ENCODE data around the gene CTIF.

The CTIF gene

GRCh38 chr18:48887905-48888772 lies 349.3 kb downstream of the CTIF start:
- TF ChIP-seq, protein P1, sequence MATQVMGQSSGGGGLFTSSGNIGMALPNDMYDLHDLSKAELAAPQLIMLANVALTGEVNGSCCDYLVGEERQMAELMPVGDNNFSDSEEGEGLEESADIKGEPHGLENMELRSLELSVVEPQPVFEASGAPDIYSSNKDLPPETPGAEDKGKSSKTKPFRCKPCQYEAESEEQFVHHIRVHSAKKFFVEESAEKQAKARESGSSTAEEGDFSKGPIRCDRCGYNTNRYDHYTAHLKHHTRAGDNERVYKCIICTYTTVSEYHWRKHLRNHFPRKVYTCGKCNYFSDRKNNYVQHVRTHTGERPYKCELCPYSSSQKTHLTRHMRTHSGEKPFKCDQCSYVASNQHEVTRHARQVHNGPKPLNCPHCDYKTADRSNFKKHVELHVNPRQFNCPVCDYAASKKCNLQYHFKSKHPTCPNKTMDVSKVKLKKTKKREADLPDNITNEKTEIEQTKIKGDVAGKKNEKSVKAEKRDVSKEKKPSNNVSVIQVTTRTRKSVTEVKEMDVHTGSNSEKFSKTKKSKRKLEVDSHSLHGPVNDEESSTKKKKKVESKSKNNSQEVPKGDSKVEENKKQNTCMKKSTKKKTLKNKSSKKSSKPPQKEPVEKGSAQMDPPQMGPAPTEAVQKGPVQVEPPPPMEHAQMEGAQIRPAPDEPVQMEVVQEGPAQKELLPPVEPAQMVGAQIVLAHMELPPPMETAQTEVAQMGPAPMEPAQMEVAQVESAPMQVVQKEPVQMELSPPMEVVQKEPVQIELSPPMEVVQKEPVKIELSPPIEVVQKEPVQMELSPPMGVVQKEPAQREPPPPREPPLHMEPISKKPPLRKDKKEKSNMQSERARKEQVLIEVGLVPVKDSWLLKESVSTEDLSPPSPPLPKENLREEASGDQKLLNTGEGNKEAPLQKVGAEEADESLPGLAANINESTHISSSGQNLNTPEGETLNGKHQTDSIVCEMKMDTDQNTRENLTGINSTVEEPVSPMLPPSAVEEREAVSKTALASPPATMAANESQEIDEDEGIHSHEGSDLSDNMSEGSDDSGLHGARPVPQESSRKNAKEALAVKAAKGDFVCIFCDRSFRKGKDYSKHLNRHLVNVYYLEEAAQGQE (IDR thresholded peaks at IDR 0.05; ENCODE audit: low read depth) = no peak
- TF ChIP-seq TAF1 (IDR thresholded peaks at IDR 0.05; ENCODE audit: low read depth) (no peak), TEAD4 (IDR thresholded peaks at IDR 0.05) (no peak), YY1 (IDR thresholded peaks at IDR 0.05; ENCODE audit: low read depth) (no peak), CEBPB (IDR thresholded peaks at IDR 0.05) (no peak), USF1 (IDR thresholded peaks at IDR 0.05) (no peak), NFIC (IDR thresholded peaks at IDR 0.05) (no peak), EGR1 (IDR thresholded peaks at IDR 0.05) (no peak), CREB1 (IDR thresholded peaks at IDR 0.05; ENCODE audit: low read depth) (no peak), FOXM1 (IDR thresholded peaks at IDR 0.05; ENCODE audit: borderline replicate concordance, low read depth) (no peak), ZBTB7A (IDR thresholded peaks at IDR 0.05; ENCODE audit: low read depth) (no peak), EP300 (IDR thresholded peaks at IDR 0.05; ENCODE audit: borderline replicate concordance) (no peak), RAD21 (IDR thresholded peaks at IDR 0.05; ENCODE audit: low read depth) (no peak), TCF12 (IDR thresholded peaks at IDR 0.05; ENCODE audit: low read depth) (no peak)

GRCh38 chr18:48888773-48889080 lies 349.9 kb downstream of the CTIF start:
- TF ChIP-seq FOXM1 (IDR thresholded peaks at IDR 0.05; ENCODE audit: borderline replicate concordance, low read depth) = no peak
- no peak for TF ChIP-seq TAF1 (IDR thresholded peaks at IDR 0.05; ENCODE audit: low read depth)
- TF ChIP-seq USF1 (IDR thresholded peaks at IDR 0.05) = no peak
- TF ChIP-seq, protein P1 (IDR thresholded peaks at IDR 0.05; ENCODE audit: low read depth) = no peak
- TF ChIP-seq TCF12 (IDR thresholded peaks at IDR 0.05; ENCODE audit: low read depth) = no peak
- TF ChIP-seq CEBPB (IDR thresholded peaks at IDR 0.05) = no peak
- TF ChIP-seq CREB1 (IDR thresholded peaks at IDR 0.05; ENCODE audit: low read depth) = no peak
- TF ChIP-seq, protein P2, sequence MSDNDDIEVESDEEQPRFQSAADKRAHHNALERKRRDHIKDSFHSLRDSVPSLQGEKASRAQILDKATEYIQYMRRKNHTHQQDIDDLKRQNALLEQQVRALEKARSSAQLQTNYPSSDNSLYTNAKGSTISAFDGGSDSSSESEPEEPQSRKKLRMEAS (IDR thresholded peaks at IDR 0.05) = no peak
- no peak for TF ChIP-seq EGR1 (IDR thresholded peaks at IDR 0.05)
- TF ChIP-seq TEAD4 (IDR thresholded peaks at IDR 0.05) = no peak
- no peak for TF ChIP-seq ZBTB7A (IDR thresholded peaks at IDR 0.05; ENCODE audit: low read depth)
- TF ChIP-seq YY1 (IDR thresholded peaks at IDR 0.05; ENCODE audit: low read depth) = no peak
- no peak for TF ChIP-seq NFIC (IDR thresholded peaks at IDR 0.05)

DNA sequence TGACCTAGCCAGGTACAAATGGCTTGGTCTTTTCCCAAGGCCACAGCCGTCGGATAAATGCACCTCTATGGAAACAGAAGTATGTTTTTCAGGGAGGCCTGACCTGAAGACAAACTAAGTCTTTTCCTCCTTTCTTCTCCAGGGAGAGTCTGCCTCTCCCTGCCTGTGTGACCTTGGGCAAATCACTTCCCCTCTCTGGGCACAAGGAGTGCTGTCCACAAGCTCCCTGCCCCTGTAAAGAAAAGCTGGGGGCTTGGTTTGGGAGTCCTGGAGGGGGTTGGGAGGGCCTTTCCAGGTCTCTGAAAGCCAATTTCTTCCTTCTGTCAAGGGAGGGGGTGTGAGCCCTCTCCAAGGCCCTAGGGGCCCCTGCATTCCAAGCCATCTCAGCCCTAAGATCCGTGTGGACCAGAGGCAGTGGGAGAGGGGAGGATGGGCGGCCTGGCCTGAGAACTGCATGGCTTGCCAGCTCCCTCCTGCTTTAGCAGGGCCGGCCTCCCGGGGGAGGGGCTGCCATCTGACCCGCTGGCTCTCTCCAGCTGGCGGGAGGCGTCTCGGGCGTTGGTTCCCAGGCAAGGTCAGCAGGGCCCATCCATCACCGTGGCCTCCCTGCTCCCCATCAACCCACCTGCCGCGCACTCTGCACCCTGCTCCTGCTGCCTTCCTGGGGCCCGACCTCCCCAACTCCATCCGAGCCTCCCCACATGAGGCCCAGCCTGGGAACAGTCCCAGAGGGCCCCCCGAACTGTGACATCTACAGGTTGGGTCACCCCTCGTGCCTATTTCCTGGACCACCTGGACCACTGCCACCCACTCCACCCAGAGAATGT lies 350.5 kb downstream of the CTIF start:
- TF ChIP-seq EP300 (IDR thresholded peaks at IDR 0.05; ENCODE audit: borderline replicate concordance) (peak; percentile 52), FOXM1 (IDR thresholded peaks at IDR 0.05; ENCODE audit: borderline replicate concordance, low read depth) (no peak), CREB1 (IDR thresholded peaks at IDR 0.05; ENCODE audit: low read depth) (no peak), USF1 (IDR thresholded peaks at IDR 0.05) (no peak), NFIC (IDR thresholded peaks at IDR 0.05) (peak; percentile 50), CEBPB (IDR thresholded peaks at IDR 0.05) (no peak)

DNA sequence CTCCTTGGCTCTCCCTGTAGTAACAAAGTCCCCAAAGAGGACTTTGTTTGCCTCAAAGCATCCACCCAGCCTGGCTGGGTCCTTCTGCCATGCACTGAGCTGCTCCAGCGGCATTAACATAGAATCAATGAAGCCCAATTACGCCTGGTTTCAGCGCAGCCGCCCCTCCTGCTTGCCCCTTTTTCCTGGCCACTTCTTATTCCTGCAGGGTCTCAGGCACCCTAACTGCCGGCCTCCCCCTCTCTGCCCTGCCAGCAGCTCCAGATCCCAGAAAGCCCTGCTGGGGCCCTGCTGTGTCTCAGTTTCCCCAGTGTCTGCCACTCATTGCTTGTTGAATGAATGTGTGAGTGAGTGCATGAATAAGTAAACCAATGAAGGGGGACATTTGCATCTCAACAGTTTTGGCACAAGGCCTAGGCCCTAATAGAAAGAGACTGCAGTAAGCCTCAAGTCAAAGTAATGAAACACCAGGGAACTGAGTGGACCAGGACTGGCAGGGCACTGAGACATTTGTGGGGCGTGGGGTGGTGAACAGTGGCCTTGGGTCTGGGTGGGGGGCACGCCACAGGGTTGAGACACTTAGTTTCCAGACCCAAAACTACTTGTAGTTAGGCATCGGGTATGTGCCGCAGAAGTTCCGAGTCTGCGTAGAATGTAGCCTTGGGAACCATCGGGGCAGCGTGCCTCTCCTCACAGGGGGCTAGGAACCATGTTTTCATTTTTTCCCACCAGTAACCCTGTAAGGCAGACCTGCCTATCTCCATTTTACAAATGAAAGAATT lies 351.3 kb downstream of the CTIF start:
- TF ChIP-seq TCF12 (IDR thresholded peaks at IDR 0.05; ENCODE audit: low read depth) (no peak), RAD21 (IDR thresholded peaks at IDR 0.05; ENCODE audit: low read depth) (no peak), NFIC (IDR thresholded peaks at IDR 0.05) (no peak), TAF1 (IDR thresholded peaks at IDR 0.05; ENCODE audit: low read depth) (no peak), EGR1 (IDR thresholded peaks at IDR 0.05) (no peak)
- TF ChIP-seq, protein P2 (IDR thresholded peaks at IDR 0.05) = no peak
